Activated T-cell treated with anti-CD3 and anti-CD28 coated beads for 24 hours (primary cell): Measurements from ENCODE around the gene CEACAM3.
"Not testable (repeated sequence)": the region's sequence is repeated elsewhere in the genome, so short reads cannot be mapped to it uniquely, and the experiment has no call there.

ENCODE experiments used
- DNase-seq: peaks from one replicate; pipeline ENCODE4 v3.0.0-alpha.2; 2020; ENCODE audit warnings: low read depth

CEACAM3 gene

GRCh38 chr19:41796362-41796761 lies at the start of gene CEACAM3:
CEACAM3 (plus strand) TSS chr19:41796587; CDS start chr19:41796678, 91 bp downstream.
- no peak for DNase-seq

DNA sequence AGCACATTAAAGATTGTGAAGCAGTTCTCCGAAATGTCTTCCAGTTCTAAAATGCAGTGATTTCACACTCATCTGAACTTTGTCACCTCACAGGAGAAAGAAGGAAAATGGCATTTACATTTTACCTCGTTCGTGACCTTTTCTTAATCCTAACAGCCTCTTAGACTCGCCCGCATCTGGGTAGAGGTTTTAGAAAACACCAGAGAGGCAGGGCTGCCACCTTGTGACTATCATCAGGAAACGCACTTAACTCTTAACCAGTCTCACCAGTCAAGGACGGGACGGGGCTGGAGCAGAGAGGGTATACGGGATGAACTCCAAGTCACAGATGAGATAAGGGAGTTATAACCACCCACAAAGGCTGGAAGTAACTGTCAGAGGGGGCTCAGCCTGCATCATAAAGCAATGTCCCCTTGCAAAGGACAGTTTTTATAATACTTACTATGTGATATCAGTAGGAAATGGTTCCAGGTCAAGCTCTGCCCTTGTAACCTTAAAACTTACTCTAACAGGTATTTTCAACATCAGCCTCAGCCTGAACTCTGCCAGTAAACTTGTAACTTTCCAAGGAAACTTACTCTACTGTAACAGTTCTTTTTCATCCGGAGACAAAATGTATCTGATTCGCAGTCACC lies 49.7 kb upstream of the CEACAM3 start:
- peak; percentile 44 for DNase-seq

DNA sequence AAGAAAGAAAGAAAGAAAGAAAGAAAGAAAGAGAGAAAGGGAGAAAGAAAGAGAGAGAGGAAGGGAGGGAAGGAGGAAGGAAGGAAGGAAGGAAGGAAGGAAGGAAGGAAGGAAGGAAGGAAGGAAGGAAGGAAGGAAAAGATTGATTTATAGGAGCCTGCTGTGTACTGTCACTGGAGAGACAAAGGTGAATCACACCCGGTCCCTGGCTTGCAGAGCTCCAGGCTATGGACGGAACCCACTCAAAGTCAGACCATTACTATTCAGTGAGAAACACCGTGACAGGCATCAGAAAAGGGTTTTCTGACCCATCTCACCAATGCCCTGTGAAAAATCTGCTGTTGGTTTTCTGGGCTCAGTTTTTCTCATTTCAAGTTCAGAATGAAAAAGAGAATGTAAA lies 48.4 kb upstream of the CEACAM3 start:
- DNase-seq, result no peak

- not testable (repeated sequence) for DNase-seq
Measured at GRCh38 chr19:41750248-41751134, 45.9 kb upstream of the CEACAM3 start.

GRCh38 chr19:41753159-41753558 lies 43.2 kb upstream of the CEACAM3 start:
- DNase-seq, result peak; percentile 64

DNA sequence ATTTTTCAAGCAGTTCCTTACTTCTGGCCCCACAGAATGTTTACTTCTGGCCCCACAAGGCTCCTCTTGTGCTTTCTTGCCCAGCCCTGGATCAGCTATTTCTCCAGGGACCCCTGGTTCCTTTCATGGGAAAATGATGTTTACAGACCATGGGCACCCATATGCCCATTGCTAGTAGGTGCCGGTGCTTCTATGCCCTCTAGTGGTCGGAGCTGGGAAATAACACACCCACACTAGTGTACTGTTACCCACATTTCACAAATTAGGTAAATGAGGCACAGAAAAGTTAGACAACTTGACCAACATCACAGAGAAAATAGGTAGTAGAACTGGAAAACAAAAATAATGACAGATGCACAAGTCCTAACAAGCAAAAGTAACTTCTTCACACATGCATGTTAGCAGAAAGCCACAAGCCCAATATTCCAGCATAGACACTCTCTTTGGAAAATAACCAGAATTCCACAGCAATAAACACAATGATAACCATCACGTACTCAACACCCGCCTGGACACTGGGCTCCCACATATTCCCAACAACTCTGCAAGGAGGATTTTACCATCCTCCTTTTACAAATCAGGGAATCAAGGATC lies 42.4 kb upstream of the CEACAM3 start:
- DNase-seq, result peak; percentile 64

- DNase-seq, result no peak
Measured at GRCh38 chr19:41755328-41755913, 41.0 kb upstream of the CEACAM3 start, which contains the start of gene CEACAM6. CEACAM6 (plus strand) TSS chr19:41755530; CDS start chr19:41755639, 109 bp downstream.

- no peak for DNase-seq
Measured at GRCh38 chr19:41758846-41759245, 37.5 kb upstream of the CEACAM3 start.

- no peak for DNase-seq
Measured at GRCh38 chr19:41767115-41767514, 29.3 kb upstream of the CEACAM3 start.

DNA sequence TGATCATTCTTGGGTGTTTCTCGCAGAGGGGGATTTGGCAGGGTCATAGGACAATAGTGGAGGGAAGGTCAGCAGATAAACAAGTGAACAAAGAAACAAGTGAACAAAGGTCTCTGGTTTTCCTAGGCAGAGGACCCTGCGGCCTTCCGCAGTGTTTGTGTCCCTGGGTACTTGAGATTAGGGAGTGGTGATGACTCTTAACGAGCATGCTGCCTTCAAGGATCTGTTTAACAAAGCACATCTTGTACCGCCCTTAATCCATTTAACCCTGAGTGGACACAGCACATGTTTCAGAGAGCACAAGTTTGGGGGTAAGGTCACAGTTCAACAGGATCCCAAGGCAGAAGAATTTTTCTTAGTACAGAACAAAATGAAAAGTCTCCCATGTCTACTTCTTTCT lies 28.3 kb upstream of the CEACAM3 start:
- DNase-seq, result not testable (repeated sequence)

DNA sequence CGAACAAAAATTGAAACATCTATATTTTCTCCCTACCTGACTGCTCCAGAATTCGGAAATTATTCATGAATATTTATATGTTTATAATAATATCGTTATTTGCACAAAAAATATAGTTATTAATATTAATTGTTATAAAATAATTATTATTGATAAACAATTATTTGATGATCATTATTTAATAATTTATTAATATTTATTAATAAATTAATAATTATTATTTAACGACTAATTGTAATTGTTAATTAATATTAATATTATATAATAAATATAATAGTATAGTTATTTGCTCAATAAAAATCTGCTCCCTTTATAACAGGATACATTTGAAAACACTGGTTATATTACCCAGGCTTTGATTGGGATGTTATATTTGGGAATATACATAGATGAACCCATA lies 26.8 kb upstream of the CEACAM3 start:
- no peak for DNase-seq

DNA sequence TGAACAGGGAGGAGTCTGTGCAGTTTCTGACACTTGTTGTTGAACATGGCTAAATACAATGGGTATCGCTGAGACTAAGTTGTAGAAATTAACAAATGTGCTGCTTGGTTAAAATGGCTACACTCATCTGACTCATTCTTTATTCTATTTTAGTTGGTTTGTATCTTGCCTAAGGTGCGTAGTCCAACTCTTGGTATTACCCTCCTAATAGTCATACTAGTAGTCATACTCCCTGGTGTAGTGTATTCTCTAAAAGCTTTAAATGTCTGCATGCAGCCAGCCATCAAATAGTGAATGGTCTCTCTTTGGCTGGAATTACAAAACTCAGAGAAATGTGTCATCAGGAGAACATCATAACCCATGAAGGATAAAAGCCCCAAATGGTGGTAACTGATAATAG lies 25.0 kb upstream of the CEACAM3 start:
- no peak for DNase-seq

- peak; percentile 34 for DNase-seq
Measured at GRCh38 chr19:41774515-41774980, 21.8 kb upstream of the CEACAM3 start.

DNA sequence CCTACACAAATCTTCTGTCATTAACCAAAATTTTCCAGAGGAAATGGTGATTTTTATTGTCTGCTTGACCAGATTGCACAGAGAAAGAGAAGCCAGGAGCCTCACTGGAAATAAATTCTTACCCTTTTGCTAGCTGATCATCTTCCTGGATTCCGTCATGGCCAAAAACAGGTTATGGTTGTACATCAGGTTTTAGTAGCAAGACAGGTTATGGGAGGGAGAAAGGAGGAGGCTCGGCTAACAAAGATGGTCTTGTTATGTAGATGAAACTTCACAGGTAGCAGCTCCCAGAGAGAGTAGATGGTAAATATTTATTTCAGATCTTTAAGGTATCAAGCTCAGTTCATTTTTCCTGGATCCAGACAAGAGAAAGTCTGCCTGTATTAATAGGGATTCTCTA lies 19.7 kb upstream of the CEACAM3 start:
- no peak for DNase-seq

DNA sequence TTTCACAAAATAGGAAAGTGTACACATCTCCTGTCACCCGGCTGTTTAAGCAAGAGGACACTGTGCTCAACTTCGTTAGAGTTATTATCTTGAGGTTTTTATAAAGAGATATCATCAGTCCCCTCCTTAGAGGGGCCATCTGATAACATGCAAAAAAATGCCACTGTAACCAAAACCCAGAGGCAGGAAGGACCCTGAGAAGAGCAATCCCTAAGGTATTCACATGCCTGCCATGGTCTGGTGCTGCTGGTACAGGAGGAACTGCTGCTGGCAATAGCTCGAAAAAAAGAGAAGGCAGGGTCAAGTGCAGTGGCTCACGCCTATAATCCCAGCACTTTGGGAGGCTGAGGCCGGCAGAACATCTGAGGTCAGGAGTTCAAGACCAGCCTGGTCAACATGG lies 12.8 kb upstream of the CEACAM3 start:
- no peak for DNase-seq

GRCh38 chr19:41784312-41784711 lies 12.1 kb upstream of the CEACAM3 start:
- no peak for DNase-seq

DNA sequence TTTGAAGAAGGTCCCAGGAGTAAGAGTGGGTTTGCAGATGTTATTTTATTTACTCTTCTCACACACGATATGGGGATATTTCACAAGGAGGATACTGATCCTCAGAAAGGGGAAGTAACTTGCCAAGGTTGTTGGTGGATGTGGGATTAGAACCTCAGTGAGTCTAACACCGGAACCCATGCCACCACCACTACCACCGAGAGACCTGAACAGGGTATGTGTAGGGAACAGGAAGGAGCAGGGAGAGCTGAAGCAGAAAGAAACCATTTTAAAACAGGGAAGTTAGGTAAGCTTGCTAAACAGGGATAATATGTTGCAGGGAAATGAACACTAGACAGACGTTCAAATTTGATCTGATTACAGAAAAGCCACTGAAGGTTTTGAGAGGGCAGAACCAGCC lies 11.6 kb upstream of the CEACAM3 start:
- DNase-seq, result no peak

GRCh38 chr19:41785653-41786052 lies 10.7 kb upstream of the CEACAM3 start:
- DNase-seq, result peak; percentile 60

GRCh38 chr19:41787055-41787454 lies 9.3 kb upstream of the CEACAM3 start:
- no peak for DNase-seq

GRCh38 chr19:41788518-41788917 lies 7.9 kb upstream of the CEACAM3 start:
- DNase-seq, result not testable (repeated sequence)

- not testable (repeated sequence) for DNase-seq
Measured at GRCh38 chr19:41789053-41789452, 7.3 kb upstream of the CEACAM3 start.
